Measurements from ENCODE around the gene RNF212.

The RNF212 gene

GRCh38 chr4:1032861-1033260, 80.5 kb downstream of the RNF212 start:
- DNase-seq = no peak

GRCh38 chr4:1031956-1032795, 81.2 kb downstream of the RNF212 start:
- DNase-seq = no peak

GRCh38 chr4:1031346-1031745, 82.0 kb downstream of the RNF212 start:
- DNase-seq = no peak

GRCh38 chr4:1030559-1030958, 82.8 kb downstream of the RNF212 start:
- no peak for DNase-seq

GRCh38 chr4:1030031-1030430, 83.3 kb downstream of the RNF212 start:
- no peak for DNase-seq

GRCh38 chr4:1029529-1029928, 83.8 kb downstream of the RNF212 start:
- no peak for DNase-seq

GRCh38 chr4:1028574-1029220, 84.7 kb downstream of the RNF212 start:
- DNase-seq = no peak

- DNase-seq = no peak
Measured at GRCh38 chr4:1027915-1028238, 85.5 kb downstream of the RNF212 start.

GRCh38 chr4:1027219-1027914, 86.0 kb downstream of the RNF212 start:
- no peak for DNase-seq

- peak; percentile 24 for DNase-seq
Measured at GRCh38 chr4:1026115-1026514, 87.2 kb downstream of the RNF212 start.

GRCh38 chr4:1024882-1025545, 88.3 kb downstream of the RNF212 start:
- DNase-seq = no peak

- DNase-seq = no peak
Measured at GRCh38 chr4:1023895-1024740, 89.2 kb downstream of the RNF212 start.

- no peak for DNase-seq
Measured at GRCh38 chr4:1023075-1023640, 90.2 kb downstream of the RNF212 start.

- DNase-seq = no peak
Measured at GRCh38 chr4:1022739-1023066, 90.7 kb downstream of the RNF212 start.

- DNase-seq = no peak
Measured at GRCh38 chr4:1022051-1022738, 91.2 kb downstream of the RNF212 start.
